Stomach smooth muscle (tissue), 2 donors: Measurements from ENCODE around the gene SPOP.

Experiments used
- H3K27ac ChIP-seq: one replicate; pipeline ENCODE4 v1.7.0; 2013; ENCODE audit warnings: mild to moderate bottlenecking, low read length, inconsistent platforms
- H3K27me3 ChIP-seq, 2 donors: one replicate each; pipeline ENCODE4 v1.7.0; 2013; ENCODE audit warnings: low read length in 2 of 2; ENCODE audit not compliant: insufficient read depth in 2 of 2, control insufficient read depth in 1 of 2
- H3K36me3 ChIP-seq, 2 donors: one replicate each; pipeline ENCODE4 v1.7.0; 2013; ENCODE audit warnings: low read length in 2 of 2; ENCODE audit not compliant: control insufficient read depth in 2 of 2, insufficient read depth in 2 of 2
- H3K4me1 ChIP-seq: one replicate; pipeline ENCODE4 v1.7.0; 2013; ENCODE audit warnings: low read length; ENCODE audit not compliant: control insufficient read depth, insufficient read depth
- H3K4me3 ChIP-seq, 2 donors: one replicate each; pipeline ENCODE4 v1.7.0; 2013; ENCODE audit warnings: low read length in 2 of 2
- H3K9ac ChIP-seq, 2 donors: one replicate each; pipeline ENCODE4 v1.7.0; 2013; ENCODE audit warnings: low read length in 2 of 2, mild to moderate bottlenecking in 1 of 2
- H3K9me3 ChIP-seq, 2 donors: one replicate each; pipeline ENCODE4 v1.7.0; 2013; ENCODE audit warnings: low read length in 2 of 2; ENCODE audit not compliant: control insufficient read depth in 2 of 2
- donor health status: healthy.
- donor health status: Pancreatic carcinoma.

The SPOP gene

DNA sequence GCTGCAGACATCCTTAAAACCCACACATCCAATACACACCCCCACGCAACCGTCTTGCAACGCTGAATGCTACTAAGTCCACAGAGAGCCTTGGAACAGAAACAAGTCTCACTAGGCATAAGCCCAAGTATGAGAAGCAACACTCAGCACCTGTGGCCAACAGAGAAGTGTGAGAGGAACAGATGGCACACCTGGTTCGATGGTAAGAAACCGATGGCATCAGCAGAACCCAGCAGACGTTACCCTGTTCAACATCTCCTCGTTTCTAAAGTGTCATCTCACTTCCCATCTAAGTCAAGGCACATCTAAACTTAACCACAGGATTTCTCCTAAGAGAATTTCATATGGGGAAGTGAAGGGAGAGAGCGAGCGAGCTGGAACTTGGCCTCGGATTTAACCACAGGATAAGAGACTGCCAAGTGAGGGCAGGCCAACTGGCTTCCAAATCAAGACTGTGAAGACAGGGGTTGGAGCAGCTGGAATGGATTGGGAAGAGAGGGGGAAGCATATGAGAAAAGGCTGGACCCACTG, 61.2 kb downstream of the SPOP start:
- peak overlapping the region; percentile 4 to 24 for H3K4me3 ChIP-seq
- H3K4me1 ChIP-seq = peaks cover 27% of the 10 kb centered on the region
- H3K27ac ChIP-seq = peak overlapping the region; percentile 56
- H3K36me3 ChIP-seq = peaks cover 30 to 34% of the 10 kb centered on the region in 2 donors
- H3K9ac ChIP-seq = no peak overlapping the region
- no peaks in the 10 kb centered on the region for H3K9me3 ChIP-seq
- H3K27me3 ChIP-seq = no peaks in the 10 kb centered on the region

GRCh38 chr17:49616086-49616485, 61.8 kb downstream of the SPOP start:
- no peaks in the 10 kb centered on the region for H3K27me3 ChIP-seq
- no peaks in the 10 kb centered on the region for H3K9me3 ChIP-seq
- no peak overlapping the region for H3K9ac ChIP-seq
- no peak overlapping the region for H3K4me3 ChIP-seq
- peaks cover 27% of the 10 kb centered on the region for H3K4me1 ChIP-seq
- peaks cover 26 to 28% of the 10 kb centered on the region in 2 donors for H3K36me3 ChIP-seq
- peak overlapping the region; percentile 56 for H3K27ac ChIP-seq

- Histone ChIP-seq H3K4me1 (peaks cover 33% of the 10 kb centered on the region), H3K4me3 (no peak overlapping the region), H3K9ac (no peak overlapping the region), H3K27me3 (no peaks in the 10 kb centered on the region), H3K36me3 (peaks cover 31 to 33% of the 10 kb centered on the region in 2 donors), H3K9me3 (no peaks in the 10 kb centered on the region), H3K27ac (no peak overlapping the region)
These were observed 64.6 kb downstream of the SPOP start for GRCh38 chr17:49613182-49613800.

DNA sequence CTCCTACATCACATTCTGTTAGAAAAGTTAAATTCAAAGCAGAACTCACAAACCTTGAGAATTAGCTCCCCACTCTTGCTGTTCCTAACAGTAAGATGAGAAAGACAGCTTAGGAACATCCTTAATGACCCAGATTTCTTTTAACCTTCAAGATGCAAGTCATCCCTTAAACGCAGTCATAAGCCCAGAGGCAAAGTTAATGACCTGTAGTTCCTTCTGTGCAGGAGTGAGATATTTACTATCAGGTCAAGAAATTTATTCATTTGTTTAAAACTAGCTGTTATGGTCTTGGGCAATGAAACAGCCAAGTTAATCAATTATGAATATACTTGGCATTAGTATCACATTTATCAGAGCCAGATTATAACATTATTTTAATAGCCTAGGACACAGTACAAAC, 65.2 kb downstream of the SPOP start:
- Histone ChIP-seq H3K27me3 (no peaks in the 10 kb centered on the region), H3K4me3 (no peak overlapping the region), H3K27ac (no peak overlapping the region), H3K9ac (no peak overlapping the region), H3K9me3 (no peaks in the 10 kb centered on the region), H3K4me1 (peaks cover 31% of the 10 kb centered on the region), H3K36me3 (peaks cover 28 to 29% of the 10 kb centered on the region in 2 donors)

DNA sequence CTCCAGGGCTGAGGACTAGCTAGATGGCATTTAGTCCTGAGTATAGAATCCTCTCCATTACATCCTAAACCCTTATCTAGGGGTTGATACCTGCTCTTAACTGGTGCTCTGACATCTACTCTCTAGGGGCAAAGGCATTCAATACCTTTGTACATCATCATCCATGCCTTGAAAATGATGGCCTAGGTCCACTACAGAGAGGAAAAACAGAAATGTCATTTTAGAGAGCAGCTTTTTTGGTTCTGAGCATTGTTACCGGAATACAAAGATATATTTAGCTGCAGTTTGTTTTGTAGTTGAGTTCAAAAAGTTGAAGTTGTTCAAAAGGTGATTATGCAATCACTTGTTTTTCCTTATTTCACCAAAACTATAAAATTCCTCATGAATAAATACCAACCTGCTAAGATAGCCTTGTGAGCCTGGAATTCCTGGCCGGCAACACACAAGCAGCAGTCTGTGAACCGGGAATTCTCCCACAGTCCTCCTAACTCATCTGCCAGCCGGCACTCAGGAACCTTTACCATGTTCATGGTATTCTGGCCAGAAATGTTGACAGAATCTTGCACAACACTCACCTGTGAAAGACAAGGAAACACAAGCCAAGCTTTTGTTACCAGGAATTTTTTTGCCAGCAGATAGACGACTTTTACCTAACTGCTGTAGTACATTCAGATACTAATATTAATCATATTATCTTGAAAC, 66.9 kb downstream of the SPOP start:
- no peaks in the 10 kb centered on the region for H3K27me3 ChIP-seq
- H3K4me3 ChIP-seq = no peak overlapping the region
- peaks cover 17% of the 10 kb centered on the region for H3K4me1 ChIP-seq
- no peaks in the 10 kb centered on the region for H3K9me3 ChIP-seq
- no peak overlapping the region for H3K9ac ChIP-seq
- peak overlapping the region; percentile 46 for H3K27ac ChIP-seq
- peaks cover 32 to 35% of the 10 kb centered on the region in 2 donors for H3K36me3 ChIP-seq

DNA sequence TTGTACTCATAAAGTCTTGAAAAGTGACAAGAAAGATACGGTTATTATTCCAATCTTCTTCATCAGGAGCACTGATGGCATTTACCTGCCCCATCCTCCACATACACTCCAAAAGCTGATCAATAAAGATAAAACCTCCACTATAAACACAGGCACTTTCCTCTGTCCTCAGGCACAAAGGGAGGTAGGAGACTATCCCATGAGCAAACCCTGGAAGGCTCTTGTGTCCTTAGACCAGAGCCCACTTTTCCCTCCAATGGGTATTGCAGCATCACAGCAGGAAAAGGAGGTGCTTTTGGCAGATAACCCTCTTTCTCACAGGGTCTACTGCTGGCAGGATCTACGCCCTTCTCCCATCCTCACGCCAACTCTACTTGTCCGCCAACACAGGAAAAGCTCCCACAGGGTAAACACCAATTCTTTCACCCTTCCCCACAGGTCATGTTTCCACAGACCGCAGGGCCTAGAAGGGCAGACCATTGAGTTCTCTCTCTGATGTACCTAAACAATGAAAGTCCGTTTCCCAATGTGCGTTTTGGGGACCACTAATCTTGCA, 73.5 kb downstream of the SPOP start:
- Histone ChIP-seq H3K4me3 (no peak overlapping the region), H3K27me3 (no peaks in the 10 kb centered on the region), H3K9me3 (no peaks in the 10 kb centered on the region), H3K4me1 (peaks cover 10% of the 10 kb centered on the region), H3K27ac (peak overlapping the region; percentile 25), H3K9ac (no peak overlapping the region), H3K36me3 (peaks cover 56 to 69% of the 10 kb centered on the region in 2 donors)

- peaks cover 11% of the 10 kb centered on the region for H3K4me1 ChIP-seq
- H3K27me3 ChIP-seq = no peaks in the 10 kb centered on the region
- no peak overlapping the region for H3K27ac ChIP-seq
- H3K4me3 ChIP-seq = no peak overlapping the region
- H3K36me3 ChIP-seq = peaks cover 59 to 69% of the 10 kb centered on the region in 2 donors
- H3K9ac ChIP-seq = no peak overlapping the region
- H3K9me3 ChIP-seq = no peaks in the 10 kb centered on the region
These were observed 74.2 kb downstream of the SPOP start for GRCh38 chr17:49603720-49604119.

DNA sequence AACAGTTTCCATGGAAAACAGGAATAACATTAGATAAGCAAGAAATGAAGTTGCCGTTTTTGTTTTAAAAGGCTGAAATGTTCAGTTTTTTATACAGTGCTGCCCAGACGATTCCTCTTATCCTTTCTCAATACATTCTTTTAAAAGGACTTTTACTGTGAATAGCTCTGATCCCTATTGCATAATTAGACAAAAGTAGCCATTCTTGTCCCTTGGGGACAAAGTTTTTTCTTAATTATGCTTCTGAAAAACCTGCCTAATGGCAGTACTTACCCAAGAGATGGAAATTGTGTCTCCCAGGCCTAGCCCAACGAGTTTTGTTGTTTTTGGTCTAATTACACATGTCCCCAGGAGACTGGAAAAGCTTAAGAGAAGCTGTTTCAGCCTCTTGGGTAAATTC, 74.7 kb downstream of the SPOP start:
- no peak overlapping the region for H3K9ac ChIP-seq
- H3K27ac ChIP-seq = no peak overlapping the region

DNA sequence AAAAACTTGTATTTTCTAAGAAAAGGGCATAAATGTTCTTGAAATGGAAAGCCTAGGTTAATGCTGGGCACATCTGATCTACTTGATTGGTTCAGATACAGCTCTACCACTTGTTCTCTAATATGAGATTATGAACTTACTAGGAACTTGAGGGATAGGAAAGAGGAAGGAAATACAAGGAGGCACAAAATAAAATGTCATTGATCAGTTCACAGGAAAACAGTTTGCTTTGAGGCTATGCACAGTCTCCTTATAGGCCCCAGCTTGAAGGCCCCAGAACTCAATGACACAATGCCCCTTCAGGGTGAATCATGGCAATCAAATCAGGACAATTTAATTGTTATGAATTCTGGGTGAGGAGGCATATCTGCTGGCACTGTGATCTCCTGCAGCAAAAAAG, 75.1 kb downstream of the SPOP start:
- Histone ChIP-seq H3K27me3 (no peaks in the 10 kb centered on the region), H3K9me3 (no peaks in the 10 kb centered on the region), H3K27ac (peak overlapping the region; percentile 46), H3K9ac (no peak overlapping the region), H3K4me3 (no peak overlapping the region), H3K36me3 (peaks cover 65 to 75% of the 10 kb centered on the region in 2 donors), H3K4me1 (peaks cover 17% of the 10 kb centered on the region)

More for the DNA sequence above, 74.7 kb downstream of the SPOP start:
- Histone ChIP-seq H3K9me3 (no peaks in the 10 kb centered on the region), H3K4me1 (peaks cover 15% of the 10 kb centered on the region), H3K27me3 (no peaks in the 10 kb centered on the region), H3K4me3 (no peak overlapping the region), H3K36me3 (peaks cover 63 to 71% of the 10 kb centered on the region in 2 donors)

DNA sequence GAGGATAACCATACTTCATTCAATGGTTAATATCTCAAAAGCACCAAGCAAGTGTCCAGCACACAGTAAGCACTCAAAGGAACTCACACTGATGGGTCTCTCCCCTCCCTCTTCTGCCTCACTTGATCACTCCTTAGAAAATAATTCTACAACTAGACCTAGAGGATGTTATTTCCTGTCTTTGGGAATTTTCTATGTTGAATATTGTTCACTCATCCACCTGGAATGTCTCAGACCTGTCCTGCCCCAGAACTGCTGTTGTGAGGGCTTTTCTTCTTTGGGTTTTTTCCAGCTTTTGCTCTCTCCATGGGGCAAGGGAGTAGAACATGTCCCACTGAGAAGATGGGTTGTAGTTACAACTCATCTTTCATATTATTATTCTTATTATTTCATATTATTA, 76.9 kb downstream of the SPOP start:
- no peak overlapping the region for H3K4me3 ChIP-seq
- no peaks in the 10 kb centered on the region for H3K27me3 ChIP-seq
- H3K9ac ChIP-seq = no peak overlapping the region
- no peak overlapping the region for H3K27ac ChIP-seq
- peaks cover 70 to 81% of the 10 kb centered on the region in 2 donors for H3K36me3 ChIP-seq
- H3K4me1 ChIP-seq = peaks cover 20% of the 10 kb centered on the region
- no peaks in the 10 kb centered on the region for H3K9me3 ChIP-seq
